UCSD-AML1 (cell line): ENCODE data around the gene MKRN1.
"Not testable (repeated sequence)": the region's sequence is repeated elsewhere in the genome, so short reads cannot be mapped to it uniquely, and the experiment has no call there.

Source experiments
- DNase-seq: peaks from one replicate; lab custom pipeline; 2025; ENCODE audit not compliant: unreplicated experiment; lab: John Stamatoyannopoulos, UW

MKRN1 gene, protein sequence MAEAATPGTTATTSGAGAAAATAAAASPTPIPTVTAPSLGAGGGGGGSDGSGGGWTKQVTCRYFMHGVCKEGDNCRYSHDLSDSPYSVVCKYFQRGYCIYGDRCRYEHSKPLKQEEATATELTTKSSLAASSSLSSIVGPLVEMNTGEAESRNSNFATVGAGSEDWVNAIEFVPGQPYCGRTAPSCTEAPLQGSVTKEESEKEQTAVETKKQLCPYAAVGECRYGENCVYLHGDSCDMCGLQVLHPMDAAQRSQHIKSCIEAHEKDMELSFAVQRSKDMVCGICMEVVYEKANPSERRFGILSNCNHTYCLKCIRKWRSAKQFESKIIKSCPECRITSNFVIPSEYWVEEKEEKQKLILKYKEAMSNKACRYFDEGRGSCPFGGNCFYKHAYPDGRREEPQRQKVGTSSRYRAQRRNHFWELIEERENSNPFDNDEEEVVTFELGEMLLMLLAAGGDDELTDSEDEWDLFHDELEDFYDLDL

DNA sequence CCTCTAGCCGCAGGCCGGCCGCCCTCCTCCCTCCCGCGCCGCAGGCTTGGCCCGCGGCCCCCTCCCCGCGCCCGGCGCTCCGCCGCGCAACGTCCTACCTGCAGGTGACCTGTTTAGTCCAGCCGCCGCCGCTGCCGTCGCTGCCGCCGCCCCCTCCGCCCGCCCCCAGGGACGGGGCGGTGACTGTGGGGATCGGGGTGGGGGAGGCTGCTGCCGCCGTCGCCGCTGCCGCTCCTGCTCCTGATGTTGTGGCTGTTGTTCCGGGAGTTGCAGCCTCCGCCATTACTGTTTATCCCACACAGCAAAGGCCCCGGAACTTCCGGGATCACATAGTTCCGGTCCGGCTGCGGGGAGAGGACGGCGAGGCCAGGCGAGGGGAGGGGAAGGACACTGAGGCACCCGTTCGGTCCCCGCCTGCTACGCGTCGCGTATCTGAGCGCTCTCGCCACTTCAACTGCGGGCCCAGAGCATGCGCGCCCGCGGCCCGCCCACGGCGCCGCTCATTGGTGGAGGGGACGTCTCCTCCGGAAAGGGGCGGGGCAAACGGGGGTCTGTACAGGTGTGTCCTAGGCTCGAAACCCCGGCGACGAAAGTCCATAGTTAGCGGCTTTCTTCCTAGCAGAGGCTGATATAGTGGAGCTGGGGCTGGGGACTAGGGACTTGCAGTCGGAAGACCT is at the start of gene MKRN1:
TSS of gene MKRN1 (minus strand) at position 444 of the 677 bp plus-strand sequence. CDS start at position 283, 161 bp downstream.
- peak; percentile 85 for DNase-seq

- no peak for DNase-seq
Measured at GRCh38 chr7:140526787-140527664, 47.7 kb upstream of the MKRN1 start.

DNA sequence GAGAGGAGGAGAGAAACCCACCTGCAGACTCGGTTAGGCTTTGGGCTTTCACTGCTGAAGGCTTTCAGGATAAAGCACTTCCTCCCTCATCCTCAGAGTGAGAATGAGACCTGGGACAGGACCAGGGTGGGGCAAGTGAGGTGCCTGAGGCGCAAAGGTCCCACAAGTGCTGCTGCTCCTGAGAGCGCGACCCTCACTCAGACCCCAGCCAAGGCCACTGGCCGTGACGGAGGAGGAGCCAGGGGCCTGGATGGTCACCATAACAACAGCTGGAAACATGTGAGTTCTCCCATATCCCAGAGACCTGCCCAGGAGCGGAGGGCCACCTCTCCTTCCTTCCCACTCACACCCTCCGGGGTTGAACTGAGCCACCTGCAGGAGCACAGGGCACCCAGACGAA is 46.9 kb upstream of the MKRN1 start:
- DNase-seq = no peak

GRCh38 chr7:140525743-140526142 is 46.4 kb upstream of the MKRN1 start:
- DNase-seq = no peak

DNA sequence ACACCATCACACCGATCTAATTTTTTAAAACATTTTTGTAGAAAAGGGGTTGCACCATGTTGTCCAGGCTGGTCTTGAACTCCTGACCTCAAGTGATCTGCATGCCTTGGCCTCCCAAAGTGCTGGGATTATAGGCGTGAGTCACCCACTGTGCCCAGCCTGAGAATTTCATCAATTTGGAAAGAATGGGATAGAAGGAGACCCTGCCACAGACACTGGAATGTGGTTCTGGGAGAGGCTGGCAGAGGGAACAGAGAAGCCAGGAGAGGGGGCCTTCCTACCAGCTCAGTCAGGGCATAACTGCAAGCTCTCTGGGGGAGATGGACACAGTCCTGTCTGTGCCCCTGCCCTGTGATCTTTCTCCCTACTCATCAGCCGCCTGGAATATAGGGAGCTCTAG is 42.1 kb upstream of the MKRN1 start:
- no peak for DNase-seq

DNA sequence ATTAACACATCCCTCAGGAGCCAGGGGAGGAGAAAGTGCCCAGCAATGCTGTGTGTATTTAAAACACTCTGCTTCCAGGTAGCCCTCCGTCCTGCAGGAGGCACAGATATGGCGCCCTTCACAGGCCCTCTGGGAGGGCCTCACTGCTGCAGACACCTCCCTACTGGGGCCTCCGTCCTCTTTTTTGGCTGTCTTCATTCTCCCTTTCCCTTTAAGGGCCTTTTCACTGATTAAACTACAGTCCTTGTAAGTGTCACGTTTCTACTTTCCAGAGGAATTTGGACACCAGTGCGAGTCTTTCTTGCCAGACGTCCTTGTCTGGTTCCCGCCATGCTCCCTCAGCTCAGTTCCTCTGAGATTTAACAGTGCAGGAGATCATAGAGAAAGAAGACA is 39.7 kb upstream of the MKRN1 start:
- DNase-seq = no peak

- DNase-seq = no peak
Measured at GRCh38 chr7:140518370-140519006, 39.2 kb upstream of the MKRN1 start.

GRCh38 chr7:140517546-140518369 is 38.5 kb upstream of the MKRN1 start:
- DNase-seq = peak; percentile 67

- DNase-seq = no peak
Measured at GRCh38 chr7:140512317-140513000, 33.2 kb upstream of the MKRN1 start.

DNA sequence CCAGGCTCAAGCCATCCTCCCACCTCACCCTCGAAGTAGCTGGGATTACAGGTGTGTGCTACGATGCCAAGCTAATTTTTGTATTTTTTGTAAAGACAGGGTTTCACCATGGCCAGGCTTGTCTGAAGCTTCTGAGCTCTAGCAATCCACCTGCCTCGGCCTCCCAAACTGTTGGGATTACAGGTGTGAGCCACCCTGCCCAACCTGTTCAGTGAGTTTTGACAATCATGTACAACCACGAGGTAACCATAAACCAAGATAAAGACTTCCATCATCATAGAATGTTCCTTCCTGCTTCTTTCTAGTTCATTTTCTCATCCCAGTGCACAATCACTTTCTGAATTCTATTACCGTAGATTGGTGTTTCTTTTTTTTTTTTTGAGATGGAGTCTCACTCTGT is 30.5 kb upstream of the MKRN1 start:
- DNase-seq = no peak

DNA sequence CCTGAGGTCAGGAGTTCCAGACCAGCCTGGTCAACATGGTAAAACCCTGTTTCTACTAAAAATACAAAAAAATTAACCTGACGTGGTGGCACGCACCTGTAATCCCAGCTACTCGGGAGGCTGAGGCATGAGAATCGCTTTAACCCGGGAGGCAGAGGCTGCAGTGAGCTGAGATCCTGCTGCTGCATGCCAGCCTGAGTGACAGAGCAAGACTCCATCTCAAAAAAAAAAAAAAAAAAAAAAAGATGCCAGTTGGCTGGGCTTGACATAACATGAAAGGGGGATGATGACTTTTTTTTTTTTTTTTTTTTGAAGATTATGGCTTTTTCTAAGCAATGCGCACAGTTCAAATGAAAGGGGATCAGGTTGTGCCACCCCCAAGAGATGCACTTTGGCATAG is 28.3 kb upstream of the MKRN1 start:
- not testable (repeated sequence) for DNase-seq

- DNase-seq = peak; percentile 12
Measured at GRCh38 chr7:140506788-140507464, 27.6 kb upstream of the MKRN1 start.

DNA sequence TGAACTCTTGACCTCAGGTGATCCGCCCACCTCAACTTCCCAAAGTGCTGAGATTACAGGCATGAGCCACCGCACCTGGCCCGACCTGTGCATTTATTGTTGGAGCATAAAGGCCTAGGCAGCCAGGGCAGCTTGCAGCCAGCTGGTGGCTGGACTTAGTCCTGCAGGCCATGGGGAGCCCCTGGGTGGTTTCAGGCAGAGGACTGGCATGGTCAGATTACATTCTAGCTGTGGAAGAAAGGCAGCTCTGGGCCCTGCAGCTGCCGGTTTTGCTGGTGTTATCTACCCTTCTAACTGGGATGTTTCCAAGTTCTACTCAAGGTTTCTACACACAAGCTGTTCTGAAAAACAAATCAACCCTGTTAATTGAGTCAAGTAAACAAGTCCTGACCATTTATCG is 22.7 kb upstream of the MKRN1 start:
- DNase-seq = no peak

DNA sequence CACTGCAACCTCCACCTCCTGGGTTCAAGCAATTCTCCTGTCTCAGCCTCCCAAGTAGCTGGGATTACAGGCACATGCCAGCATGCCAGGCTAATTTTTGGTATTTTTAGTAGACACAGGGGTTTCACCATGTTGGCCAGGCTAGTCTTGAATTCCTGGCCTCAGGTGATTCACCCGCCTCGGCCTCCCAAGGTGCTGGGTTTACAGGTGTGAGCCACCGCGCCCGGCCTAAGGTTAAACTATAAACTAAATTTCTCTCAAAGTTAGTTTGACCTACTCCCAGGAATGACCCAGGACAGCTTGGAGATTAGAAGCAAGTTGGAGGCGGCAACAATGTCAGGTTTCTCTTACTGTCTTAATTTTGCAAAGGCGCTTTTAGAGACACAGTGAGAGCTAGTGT is 18.5 kb upstream of the MKRN1 start:
- not testable (repeated sequence) for DNase-seq

- DNase-seq = no peak
Measured at GRCh38 chr7:140497241-140497769, 18.0 kb upstream of the MKRN1 start.

DNA sequence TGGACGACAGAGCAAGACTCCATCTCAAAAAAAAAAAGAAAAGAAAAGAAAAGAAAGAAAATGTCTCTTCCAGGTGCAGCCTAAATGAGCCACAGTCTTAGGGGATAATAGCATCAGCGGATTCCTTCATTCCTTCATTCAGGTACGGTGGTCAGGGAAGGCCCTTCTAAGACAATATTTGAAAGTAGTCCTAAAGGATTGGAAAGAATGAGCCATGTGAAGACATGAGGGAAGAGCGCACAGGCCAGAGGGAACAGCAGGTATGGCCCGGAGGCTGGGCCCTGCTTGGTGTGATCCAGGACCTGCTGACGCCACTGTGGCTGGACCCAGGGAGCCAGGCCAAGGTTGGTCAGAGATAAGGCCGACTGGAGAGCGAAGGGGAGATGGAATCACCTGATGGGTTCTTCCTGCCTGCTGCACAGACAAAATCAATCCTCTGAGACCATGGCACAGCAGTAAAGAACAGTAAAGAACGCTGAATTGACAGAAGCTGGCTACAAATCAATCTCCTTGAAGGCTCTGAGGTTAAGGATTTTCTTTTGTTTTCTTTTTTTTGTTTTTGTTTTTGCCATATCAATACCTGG is 16.3 kb upstream of the MKRN1 start:
- no peak for DNase-seq

DNA sequence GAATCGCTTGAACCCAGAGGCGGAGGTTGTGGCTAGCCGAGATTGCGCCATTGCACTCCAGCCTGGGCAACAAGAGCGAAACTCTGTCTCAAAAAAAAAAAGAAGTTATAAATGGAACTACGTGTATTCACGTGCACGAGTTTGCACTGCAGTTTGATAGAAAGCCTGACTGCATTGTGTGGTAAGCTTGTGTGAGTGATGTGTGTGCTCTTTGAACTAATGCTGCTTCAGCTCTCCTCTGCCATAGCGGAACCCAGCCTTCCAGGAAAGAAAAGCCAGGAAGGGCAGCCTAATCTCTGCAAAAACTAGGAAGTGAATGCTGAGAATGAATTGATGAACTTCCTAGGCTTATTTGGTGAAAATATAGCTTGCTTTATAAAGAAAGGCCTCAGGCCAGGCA is 15.6 kb upstream of the MKRN1 start:
- DNase-seq = no peak

- DNase-seq = no peak
Measured at GRCh38 chr7:140489026-140489359, 9.7 kb upstream of the MKRN1 start.
